ENCODE measurements around the gene TTC7B.

DNA sequence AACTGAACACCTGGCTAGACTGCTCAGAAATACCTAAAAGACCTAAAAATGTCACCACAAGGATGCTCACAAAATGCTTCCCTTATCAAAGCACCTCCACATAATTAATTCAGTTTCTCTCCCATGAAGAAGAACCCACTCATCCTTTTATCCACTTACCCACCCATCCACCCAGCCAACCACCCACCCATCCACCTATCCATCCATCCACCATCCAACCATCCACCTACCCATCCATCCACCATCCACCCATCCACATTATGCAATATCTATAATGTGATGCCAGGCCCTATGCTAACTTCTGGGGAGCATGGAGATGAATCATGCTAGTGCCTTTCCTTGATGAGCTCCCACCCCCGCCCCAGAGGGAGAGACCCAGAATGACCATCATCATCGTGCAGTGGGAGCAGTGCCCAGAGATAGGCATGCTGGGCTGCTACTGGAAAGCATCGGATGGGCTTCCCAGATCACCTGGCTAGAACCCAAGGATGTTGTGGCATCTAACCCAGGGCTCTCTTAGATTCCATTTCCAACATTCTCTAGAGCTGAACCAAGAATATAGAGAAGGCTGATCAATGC, 166.6 kb downstream of the TTC7B start:
- TF ChIP-seq POLR2A (IDR thresholded peaks at IDR 0.05; ENCODE audit: borderline replicate concordance, extremely low read depth, insufficient read depth, insufficient read length) = no peak
- no peak for TF ChIP-seq SIN3A (IDR thresholded peaks at IDR 0.05; ENCODE audit: low read depth)
- no peak for TF ChIP-seq EGR1 (IDR thresholded peaks at IDR 0.05; ENCODE audit: low read depth)
- TF ChIP-seq EZH2 (IDR thresholded peaks at IDR 0.05) = no peak
- TF ChIP-seq, protein P1, sequence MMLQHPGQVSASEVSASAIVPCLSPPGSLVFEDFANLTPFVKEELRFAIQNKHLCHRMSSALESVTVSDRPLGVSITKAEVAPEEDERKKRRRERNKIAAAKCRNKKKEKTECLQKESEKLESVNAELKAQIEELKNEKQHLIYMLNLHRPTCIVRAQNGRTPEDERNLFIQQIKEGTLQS (IDR thresholded peaks at IDR 0.05) = no peak
